A673 (cell line): ENCODE measurements around the gene PPP2CA. TPM values are rescaled to one million over a fixed set of nuclear protein-coding genes. Genes with fewer than 3 reads are reported as not detected.
A peak's percentile ranks its signal among the peaks of the same experiment; 100 is the strongest.

Source experiments
- microRNA-seq: library from miRNA; unstranded; fragments of <30 nt; microRNA quantifications from one replicate; pipeline ENCODE4 v1.2.0, GENCODE V29; 2021
- total RNA-seq: library from RNA; stranded (reverse); gene quantifications from 2 replicates; pipeline ENCODE4 v1.2.3, GENCODE V29; 2021

Gene PPP2CA
- total RNA-seq, 1 experiment from 2014 or later, result 227 TPM

Small RNA genes lying within 50 kb of the gene (microRNA-seq; reads per million reads assigned to microRNA genes)
- gene MIR3661, result 7.3 reads per million, percentile 23 among the genes with 10 or more reads in this experiment

Other genes starting within 250 kb of the PPP2CA start
- 354 and 367 TPM in 2 replicates for gene VDAC1, start 221.1 kb downstream of the PPP2CA start, total RNA-seq
- 2.4 and 3.3 TPM in 2 replicates for gene TCF7, start 111.4 kb downstream of the PPP2CA start, total RNA-seq
- gene SKP1, start 49.1 kb downstream of the PPP2CA start, total RNA-seq, result 409 and 465 TPM in 2 replicates
- gene CDKL3, start 141.1 kb upstream of the PPP2CA start, total RNA-seq, result 1.2 and 2.0 TPM in 2 replicates
- gene UBE2B, start 145.5 kb upstream of the PPP2CA start, total RNA-seq, result 73.8 and 78.7 TPM in 2 replicates
- 59.2 and 60.5 TPM in 2 replicates for gene CDKN2AIPNL, start 185.8 kb upstream of the PPP2CA start, total RNA-seq